Retinal pigment epithelial cell (primary cell): ENCODE data around the gene TAS1R2.
A peak's percentile ranks its signal among the peaks of the same experiment; 100 is the strongest.

ENCODE experiments used
- DNase-seq: peaks from one replicate; pipeline ENCODE4 v3.0.0-alpha.2; 2010; ENCODE audit warnings: low read depth
- H3K4me3 ChIP-seq: 2 replicates; pipeline ENCODE4 v1.5.1; 2011; ENCODE audit warnings: mild to moderate bottlenecking, low read length, control low read depth, moderate library complexity
- TF ChIP-seq, protein P1 (sequence below): conservative IDR thresholded peaks from 2 replicates; pipeline ENCODE4 v1.5.1; 2011; ENCODE audit warnings: low read depth, low read length, control low read depth, inconsistent platforms

The TAS1R2 gene

DNA sequence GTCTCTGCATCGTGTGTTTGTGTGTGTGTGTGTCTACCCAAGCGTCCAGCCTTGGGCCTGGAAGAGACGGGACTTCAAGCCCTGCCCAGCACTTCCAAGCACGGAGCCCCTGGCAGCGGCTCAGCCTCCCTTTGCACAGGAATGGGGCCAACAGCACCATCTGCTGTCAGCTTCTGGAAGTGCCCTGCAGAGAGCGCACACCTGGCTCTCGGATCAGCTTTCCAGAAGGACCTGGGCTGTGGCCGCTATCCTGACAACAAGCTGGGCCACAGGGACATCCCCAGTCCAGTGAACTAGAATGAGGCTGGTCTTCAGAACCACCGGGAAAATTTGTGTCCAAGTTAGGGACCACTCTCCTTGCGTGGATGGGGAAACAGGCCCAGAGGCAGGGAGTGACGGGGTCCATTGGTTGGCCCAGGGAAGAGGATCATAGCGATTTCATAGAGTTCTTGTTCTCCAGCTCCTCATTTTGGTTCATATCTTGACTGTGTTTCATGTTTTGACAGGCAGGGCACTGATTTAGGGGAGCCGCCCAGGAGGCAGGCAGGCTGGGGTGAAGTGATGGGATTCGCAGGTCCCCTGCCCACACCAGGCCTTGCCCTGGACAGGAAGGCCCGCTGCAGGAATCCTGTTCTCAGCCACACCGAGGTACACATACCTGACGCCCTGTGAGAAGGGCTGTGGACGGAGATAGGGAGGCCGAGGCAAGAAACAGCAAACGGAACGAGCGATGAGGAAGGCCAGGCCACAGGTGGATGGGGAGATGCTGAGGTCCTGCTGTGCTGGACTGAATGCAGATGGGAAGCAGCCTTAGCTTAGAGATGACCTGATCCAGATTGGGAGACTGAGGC lies 38.4 kb downstream of the TAS1R2 start:
- TF ChIP-seq, protein P1, sequence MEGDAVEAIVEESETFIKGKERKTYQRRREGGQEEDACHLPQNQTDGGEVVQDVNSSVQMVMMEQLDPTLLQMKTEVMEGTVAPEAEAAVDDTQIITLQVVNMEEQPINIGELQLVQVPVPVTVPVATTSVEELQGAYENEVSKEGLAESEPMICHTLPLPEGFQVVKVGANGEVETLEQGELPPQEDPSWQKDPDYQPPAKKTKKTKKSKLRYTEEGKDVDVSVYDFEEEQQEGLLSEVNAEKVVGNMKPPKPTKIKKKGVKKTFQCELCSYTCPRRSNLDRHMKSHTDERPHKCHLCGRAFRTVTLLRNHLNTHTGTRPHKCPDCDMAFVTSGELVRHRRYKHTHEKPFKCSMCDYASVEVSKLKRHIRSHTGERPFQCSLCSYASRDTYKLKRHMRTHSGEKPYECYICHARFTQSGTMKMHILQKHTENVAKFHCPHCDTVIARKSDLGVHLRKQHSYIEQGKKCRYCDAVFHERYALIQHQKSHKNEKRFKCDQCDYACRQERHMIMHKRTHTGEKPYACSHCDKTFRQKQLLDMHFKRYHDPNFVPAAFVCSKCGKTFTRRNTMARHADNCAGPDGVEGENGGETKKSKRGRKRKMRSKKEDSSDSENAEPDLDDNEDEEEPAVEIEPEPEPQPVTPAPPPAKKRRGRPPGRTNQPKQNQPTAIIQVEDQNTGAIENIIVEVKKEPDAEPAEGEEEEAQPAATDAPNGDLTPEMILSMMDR: peak; percentile 99

DNA sequence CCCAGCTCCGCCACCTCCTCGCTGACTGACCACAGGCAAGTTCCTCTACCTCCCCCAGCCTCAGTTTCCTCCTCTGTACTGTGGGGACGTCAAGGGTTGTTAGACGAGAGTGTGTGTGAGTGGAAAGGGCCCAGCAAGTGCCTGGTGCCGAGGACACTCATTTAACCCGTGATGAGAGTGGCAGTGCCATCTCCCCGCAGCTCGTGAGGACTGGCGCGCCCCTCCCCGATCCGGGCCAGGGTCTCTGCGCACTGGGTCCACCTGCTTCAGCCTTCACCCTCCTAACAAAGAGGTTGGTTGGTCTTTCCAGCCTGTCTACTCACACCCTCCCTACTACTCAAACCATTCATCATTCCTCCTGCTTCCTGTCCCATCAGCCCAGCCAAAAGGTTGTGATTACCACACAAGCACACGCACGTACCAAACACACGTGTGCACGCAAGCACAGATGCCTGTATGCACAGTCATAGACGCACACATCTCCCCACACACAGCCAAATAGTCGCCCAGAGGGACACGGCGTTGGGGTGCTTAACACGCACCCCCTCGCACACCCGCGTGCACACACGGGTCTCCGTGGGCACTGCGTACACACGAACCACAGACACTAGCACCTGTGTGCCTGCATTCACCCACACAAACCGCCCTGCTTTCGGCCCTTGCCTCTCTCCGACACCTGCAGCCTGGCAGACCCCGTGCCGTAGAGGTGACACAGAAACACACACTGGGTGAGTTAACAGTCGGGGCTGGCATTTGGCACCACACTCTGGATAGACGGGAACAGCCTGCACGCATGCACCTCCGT lies 39.3 kb downstream of the TAS1R2 start:
- TF ChIP-seq, protein P1: no peak
- no peak for DNase-seq
- H3K4me3 ChIP-seq: no peak overlapping the region

More for the DNA sequence above, 38.4 kb downstream of the TAS1R2 start:
- no peak for DNase-seq
- H3K4me3 ChIP-seq: no peak overlapping the region

DNA sequence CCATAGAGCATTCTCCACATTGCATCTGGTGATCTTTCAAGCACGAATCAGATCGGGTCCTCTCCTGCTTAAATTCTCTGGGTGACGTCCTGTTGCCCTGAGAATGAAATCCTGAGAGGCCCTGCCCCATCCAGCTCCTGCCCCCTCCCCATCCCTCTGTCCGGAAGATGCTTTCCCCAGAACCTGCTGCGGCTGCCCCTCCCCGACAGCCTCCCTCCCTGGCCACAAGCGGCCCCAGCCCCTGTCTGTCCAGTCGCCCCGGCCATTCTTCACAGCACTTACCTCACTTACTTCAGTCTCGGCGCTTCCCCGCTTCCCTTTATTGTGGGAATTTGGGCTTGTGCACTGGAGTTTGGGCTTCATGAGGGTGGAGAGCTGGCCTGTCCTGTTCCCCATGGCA lies 40.3 kb downstream of the TAS1R2 start:
- TF ChIP-seq, protein P1: no peak
- DNase-seq: no peak
- no peak overlapping the region for H3K4me3 ChIP-seq

DNA sequence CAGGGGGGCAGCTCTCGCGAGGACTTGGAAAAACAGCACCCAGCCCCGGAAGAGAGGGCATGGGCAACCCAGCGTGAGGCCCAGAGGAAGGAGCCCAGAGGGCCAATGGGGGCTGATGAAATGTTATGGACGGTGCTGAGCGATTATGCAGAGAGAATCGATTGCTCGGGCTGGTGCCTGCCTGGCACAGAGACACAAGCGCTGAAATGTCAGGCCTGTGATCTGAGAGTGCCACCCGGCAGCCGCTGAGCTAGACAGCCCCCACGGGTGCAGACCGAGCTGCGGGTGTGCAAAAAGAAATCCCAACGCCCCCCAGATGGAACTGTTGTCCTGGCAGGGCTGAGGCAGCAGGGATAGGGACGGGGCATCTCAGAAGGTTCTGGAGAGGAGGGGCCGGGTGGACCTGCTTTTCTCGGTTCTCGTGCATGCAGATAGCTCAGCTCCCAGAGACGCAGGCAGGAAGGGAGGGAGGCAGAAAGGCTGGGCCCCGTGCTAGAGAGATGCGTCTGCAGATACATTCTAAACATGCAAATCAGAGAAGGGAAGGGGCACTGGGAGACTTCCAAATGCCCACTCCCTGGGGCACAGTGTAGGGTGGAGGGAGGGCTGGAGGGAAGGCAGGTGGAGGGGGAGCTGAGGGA lies 41.5 kb downstream of the TAS1R2 start:
- DNase-seq: no peak
- no peak overlapping the region for H3K4me3 ChIP-seq
- TF ChIP-seq, protein P1: no peak

DNA sequence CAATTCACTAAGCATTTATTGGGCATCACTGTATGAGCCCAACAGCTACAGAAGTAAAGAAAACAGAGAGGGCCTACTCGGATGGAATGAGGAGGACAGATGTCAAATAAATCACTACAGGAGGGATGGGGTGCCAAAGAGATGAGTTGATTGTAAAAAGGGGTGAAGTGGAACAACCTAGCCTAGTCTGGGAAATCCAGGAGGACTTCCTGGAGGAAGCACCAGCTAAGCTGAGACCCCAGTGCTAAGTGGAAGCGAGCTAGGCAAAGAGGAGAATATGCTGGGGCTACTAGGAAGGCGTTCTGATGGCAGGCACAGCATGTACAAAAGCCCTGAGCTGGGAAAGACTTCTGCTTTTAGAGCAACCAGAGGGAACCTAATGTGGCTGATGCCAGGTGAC lies 42.1 kb downstream of the TAS1R2 start:
- H3K4me3 ChIP-seq: no peak overlapping the region
- TF ChIP-seq, protein P1: no peak
- DNase-seq: no peak

DNA sequence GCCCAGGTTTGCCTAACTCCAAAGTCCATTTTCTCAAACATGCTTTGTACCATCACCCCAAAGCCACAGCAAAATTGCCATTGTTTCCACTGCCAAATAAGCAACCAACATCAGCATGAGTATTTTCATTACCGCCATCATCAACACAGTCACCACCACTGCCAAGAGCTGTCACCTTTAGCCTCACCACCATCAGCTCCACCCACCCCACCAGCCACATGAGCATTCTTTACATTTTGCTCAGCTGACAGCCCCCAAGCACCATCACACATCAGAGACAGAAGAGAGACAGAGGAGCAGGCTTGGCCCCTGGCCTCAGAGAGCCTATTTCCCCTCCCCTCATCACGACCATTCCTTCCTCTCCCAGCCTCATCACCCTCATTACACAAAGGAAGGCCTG lies 42.7 kb downstream of the TAS1R2 start:
- no peak overlapping the region for H3K4me3 ChIP-seq
- TF ChIP-seq, protein P1: no peak
- no peak for DNase-seq
